T47D (cell line): Measurements from ENCODE around the gene HHIPL1.

Experiments
- DNase-seq, 2 experiments: peaks; one replicate each; pipeline versions ENCODE4 v3.0.0 to v3.0.0-alpha.2; 2011 to 2012; ENCODE audit warnings: low read depth in 1 of 2, low spot score in 1 of 2
- JUND ChIP-seq: IDR thresholded peaks from 2 replicates; pipeline ENCODE4 v1.6.1; 2012; ENCODE audit warnings: low read depth
- in situ Hi-C: cut with HindIII; loops from 2 replicates; pipeline ENCODE4 v1.10.0; 2016; ENCODE audit warnings: low sequenced_read_pairs, low pct_unique_long_range_greater_than_20kb

HHIPL1 gene

DNA sequence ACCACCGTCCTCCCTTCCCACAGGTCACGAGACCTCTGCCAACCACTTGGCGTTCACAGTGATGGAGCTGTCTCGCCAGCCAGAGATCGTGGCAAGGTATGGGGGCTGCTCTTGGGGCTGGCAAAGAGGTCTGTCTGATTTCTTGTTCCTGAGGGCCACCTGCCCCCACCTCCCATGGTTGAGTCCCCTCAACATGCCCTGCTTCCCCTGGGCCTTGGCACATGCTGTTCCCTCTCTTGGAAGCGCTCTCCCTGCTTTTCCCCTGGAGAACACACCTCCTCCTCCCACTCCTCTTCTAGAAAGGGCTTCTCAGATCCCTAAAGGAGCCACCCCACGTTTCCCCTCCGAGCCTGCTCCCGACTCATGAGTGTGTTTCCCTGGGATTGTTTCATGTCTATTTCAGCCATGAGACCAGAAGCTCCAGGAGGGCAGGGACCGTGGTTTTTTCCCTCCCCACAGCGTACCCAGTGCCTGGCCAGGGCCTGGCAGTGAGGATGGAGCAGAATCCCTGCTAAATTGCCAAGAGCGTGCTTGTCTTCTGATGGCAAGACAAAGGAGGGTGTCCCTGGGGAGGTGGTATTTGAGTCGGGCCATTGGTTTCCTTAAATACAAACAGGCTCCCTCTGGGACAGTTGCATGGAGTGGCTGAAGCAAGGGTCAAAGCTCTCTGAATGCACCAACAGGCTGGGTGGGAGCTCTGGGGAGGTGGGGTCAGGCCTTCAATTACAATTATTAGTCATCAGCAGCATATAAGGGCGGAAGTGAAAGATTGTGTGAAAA lies 73.3 kb downstream of the HHIPL1 start:
- in situ Hi-C loops = no loop called here
- TF ChIP-seq JUND = no peak
- no peak for DNase-seq

DNA sequence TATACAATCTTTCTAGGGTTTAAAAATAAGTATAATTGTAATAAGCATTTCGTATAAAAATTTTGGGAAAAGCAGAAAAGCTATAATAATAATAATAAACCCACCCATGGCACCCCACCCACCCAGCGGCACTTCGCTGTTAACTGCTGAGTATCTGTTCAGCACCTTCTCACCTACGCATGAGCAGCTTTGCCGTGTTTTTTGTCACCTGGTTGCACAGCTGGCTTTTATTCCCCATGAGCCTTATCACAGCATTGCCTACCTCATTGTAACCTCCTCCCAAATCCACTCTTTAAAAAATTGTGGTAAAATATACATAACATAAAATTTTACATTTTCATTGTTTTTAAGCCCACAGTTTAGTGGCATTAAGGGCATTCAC lies 73.9 kb downstream of the HHIPL1 start:
- DNase-seq = no peak
- in situ Hi-C loops = no loop called here
- TF ChIP-seq JUND = no peak

DNA sequence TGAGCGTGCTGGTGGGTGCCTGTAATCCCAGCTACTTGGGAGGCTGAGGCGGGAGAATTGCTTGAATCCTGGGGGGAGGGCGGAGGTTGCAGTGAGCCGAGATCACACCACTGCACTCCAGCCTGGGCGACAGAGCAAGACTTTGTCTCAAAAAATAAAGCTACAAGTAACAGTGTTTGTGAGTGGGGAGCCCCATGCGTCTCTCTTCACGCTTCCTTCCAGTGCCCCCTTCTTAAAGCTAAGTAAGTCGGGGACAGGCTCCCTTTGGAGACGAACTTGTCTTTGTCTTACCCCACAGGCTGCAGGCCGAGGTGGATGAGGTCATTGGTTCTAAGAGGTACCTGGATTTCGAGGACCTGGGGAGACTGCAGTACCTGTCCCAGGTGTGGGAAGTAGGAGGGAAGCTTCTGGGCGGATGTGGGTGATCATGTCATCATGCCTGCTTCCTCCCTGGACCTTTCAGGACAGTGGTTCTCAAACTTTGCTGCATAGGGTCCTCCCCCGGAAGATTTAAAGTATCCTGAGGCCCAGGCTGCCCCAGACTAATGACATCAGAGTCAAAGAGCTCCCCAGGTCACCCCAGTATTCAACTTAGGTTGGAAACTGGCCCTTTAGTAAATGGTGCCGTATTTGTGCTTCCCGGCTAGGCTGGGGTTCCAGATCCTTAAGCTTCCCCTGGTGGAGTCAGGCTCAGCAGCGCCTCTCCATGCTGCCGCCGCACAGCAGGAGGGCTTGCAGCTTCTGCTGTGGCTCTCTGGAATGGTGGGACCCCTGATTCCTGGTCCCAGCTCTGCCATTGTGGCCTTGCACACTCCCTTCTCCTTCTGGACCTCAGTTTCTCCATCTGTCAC lies 76.2 kb downstream of the HHIPL1 start:
- DNase-seq = no peak
- in situ Hi-C loops = no loop called here
- TF ChIP-seq JUND = no peak

DNA sequence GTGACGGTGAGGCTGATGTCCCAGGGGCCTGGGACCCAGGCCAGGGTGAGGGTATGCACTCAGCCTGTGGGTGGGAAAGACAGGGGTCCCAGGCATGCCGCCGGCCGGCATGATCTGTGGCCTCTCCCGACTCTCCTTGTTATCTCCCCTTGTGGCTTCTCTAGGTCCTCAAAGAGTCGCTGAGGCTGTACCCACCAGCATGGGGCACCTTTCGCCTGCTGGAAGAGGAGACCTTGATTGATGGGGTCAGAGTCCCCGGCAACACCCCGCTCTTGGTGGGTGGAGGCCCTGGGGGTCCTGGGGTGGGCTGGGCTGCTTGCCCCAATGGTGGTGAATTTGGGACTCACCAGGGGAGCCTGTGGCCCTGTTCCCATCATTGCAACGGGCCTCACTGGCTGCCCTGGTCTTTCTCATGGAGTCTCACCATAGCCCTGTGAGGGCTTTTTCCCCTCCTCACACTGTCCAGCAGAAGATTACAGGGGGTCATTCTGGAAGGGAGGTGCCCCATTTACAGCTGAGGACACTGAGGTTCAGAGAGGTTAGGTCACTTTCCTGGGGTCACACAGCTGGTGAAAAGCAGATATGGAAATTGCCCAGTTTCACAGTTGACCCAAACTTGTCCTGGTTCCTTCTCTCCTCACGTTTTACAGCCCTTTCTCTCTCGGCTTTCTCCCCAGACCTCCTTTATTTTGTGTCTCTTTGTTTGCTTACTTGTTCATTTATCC lies 77.0 kb downstream of the HHIPL1 start:
- TF ChIP-seq JUND = no peak
- DNase-seq = no peak
- in situ Hi-C loops = no loop called here

DNA sequence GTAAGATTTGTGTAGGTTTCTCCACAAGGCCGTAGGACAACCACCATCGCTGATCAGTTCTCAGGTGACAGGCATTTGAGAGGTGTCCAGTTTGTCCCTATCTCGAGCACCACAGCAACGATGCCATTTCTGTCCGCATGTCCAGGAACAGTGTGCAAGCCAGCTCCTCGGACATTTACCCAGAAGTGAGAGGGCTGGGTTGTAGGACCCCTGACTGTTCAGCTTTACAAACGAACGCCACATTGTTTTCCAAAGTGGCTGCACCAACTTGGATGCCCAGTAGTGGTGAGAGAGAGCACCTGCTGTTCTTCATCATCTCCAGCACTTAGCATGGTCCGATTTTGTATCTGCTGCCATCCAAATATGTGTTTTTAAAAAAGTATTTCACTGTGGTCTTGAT lies 77.8 kb downstream of the HHIPL1 start:
- no peak for TF ChIP-seq JUND
- no peak for DNase-seq
- in situ Hi-C loops = no loop called here

DNA sequence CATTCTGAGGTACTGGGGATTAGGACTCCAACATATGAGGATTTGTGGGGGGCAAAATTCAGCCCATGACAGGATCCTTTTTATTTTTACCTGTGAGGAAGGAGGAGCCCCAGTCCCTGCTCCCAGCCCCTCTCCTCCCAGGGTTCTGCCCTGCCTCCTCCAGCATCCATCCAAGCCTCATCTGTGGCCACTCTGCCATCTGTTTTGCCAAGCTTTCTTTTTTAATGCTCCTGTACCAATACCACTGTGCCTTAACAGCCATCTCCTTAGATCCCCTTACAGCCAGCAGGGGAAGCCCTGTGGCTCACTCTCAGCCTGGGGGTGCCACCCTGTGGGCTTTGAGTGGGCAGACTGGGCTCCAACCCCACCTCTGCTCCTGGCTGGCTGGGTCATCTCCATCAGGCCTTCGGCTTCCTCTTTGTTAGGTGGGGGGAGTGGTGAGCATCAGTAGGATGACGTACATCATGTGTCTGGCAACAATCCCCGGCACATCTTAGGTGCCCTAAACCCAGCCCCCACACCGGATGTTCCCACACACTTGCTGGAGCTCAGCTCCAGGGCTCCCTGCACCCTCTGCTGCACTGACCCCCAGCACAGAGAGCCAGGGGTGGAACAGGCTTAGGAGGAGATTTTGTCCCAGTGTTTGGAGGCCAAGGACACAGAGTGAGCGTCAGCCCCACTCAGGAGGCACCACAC lies 79.4 kb downstream of the HHIPL1 start:
- in situ Hi-C loops = no loop called here
- no peak for DNase-seq
- no peak for TF ChIP-seq JUND

DNA sequence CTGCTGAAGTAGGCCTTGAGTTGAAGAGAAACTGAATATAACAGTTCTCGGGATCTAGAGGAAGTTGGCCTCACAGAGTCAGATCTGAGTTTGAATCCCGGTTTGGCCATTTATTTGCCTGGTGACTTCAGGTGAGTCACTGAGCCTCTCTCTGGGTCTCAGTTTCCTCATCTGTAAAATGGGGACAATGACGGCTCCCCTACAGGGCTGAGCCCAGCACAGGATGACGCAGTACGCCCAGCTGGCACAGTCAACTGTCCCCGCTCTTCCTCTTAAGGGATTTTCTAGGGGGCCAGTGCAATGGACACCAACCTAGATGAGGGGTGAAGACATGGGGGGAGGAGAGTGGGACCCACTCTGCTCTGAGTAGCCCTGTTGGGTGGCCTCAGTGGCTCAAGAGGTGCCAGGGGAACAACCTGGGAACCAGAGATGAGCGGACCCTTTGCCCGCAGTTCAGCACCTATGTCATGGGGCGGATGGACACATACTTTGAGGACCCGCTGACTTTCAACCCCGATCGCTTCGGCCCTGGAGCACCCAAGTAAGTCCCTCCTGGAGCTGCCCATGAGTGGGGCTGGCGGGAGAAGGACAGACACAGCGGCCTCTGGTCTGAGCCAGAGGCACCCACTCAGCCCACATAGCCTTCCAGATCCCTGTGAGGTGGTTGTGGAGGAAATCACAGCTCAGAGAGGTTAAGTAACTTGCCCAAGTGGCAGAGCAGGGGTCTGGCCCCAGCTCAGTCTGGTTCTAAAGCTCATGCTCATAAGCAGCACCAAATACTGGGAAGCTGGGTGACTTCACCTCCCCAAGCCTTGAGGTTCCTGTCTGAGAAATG lies 80.2 kb downstream of the HHIPL1 start:
- DNase-seq = no peak
- no peak for TF ChIP-seq JUND
- in situ Hi-C loops = no loop called here

DNA sequence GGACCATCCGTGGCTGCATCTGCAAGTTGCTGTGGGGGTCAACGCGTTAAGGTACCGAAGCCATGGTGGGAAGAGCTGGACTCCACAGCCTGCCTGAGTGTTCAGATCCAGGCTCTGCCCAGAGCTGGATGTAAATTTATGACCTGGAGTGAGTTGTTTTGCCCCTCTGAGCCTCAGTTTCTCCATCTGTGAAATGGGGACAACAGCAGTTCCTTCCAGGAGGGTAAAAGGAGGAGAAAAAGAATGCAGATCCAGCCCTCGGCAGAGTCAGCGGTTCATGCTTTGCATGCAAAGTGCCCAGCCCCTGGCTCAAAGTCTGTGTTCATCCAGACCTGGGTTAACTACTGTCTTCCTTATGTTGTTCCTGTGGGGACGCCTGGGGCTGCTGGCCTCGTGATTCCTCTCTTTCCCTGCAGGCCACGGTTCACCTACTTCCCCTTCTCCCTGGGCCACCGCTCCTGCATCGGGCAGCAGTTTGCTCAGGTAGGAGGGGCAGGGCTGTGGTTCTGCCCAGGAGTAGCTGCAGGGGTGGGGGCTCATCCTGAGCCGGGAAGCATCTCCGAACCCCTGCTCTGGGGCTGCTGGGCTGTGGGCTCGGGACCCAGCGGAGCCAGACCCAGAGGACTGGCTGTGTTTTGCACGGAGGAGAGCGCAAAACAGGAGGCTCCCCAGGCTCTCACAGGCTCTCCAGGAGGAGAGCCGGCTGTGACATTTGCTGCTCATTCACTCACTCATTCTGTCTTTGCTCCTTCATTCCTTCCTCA lies 81.0 kb downstream of the HHIPL1 start:
- no peak for DNase-seq
- no peak for TF ChIP-seq JUND
- in situ Hi-C loops = no loop called here

DNA sequence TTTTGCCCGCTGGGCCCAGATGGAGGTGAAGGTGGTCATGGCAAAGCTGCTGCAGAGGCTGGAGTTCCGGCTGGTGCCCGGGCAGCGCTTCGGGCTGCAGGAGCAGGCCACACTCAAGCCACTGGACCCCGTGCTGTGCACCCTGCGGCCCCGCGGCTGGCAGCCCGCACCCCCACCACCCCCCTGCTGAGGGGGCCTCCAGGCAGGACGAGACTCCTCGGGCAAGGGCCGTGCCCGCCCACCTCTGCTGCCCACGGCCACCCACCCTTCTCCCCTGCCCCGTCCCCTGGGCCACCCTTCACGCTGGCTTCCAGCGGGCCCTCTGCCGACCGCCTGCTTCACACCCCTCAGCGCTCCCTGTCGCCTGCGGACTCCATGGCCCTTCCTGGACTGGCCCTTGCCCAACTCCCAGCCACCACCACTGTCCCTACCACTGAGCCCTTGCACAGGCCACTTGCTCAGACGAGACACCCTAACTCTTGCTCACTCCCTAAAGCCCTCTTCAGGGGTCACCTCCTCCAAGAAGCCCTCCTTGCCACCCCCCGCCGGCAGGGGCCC lies 81.7 kb downstream of the HHIPL1 start:
- in situ Hi-C loops = no loop called here
- TF ChIP-seq JUND = no peak
- no peak for DNase-seq

DNA sequence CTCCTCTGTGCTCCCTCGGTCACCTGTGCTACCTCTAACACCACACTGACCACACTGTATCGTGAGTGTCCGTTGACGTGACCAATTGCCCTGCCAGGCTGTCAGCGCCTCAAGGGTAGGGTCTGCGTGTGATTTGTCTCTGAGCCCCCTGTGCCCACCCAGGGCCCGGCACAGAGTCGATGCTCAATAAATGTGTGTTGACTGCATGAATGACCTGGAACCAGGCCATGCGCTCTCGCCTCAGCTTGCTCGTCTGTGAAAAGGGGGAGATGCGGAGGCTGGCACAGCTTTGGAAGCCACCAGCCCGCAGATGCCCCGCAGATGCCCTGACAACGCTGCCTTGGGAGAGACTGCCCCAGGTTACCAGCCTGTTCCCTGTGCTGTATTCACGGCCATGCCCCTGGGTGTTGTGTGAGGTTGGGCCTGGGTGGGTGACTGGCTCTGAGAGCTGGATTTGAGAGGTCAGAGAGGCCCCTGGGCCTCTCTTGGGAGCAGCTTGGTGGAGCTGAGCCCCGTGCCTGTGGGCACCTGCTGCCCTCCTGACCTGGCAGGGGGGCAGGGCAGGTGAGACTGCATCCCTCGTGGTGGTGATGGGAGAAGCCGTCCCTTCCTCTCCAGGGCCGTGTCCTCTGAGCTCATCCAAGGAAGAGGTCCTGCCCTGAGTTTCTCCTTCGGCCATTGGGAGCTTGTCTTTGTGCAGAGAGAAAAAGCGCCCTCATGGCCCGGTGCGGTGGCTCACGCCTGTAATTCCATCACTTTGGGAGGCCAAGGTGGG lies 82.4 kb downstream of the HHIPL1 start:
- DNase-seq = no peak
- in situ Hi-C loops = no loop called here
- no peak for TF ChIP-seq JUND
